Bone marrow (tissue), 2 donors: Measurements from ENCODE around the gene WASHC4.
"Not testable (repeated sequence)": the region's sequence is repeated elsewhere in the genome, so short reads cannot be mapped to it uniquely, and the experiment has no call there.

ENCODE experiments used
- DNase-seq, 2 donors: peaks; one replicate each; lab custom pipeline; 2025; lab: John Stamatoyannopoulos, UW

Gene WASHC4

GRCh38 chr12:105164068-105164467 lies 56.5 kb downstream of the WASHC4 start:
- DNase-seq = no peak

GRCh38 chr12:105166736-105167135 lies 59.2 kb downstream of the WASHC4 start:
- DNase-seq = no peak

GRCh38 chr12:105167346-105167745 lies 59.8 kb downstream of the WASHC4 start:
- DNase-seq = no peak

- DNase-seq = no peak
Measured at GRCh38 chr12:105168006-105168405, 60.5 kb downstream of the WASHC4 start.

GRCh38 chr12:105170139-105170538 lies 62.6 kb downstream of the WASHC4 start:
- DNase-seq = no peak

- no peak for DNase-seq
Measured at GRCh38 chr12:105171691-105172436, 64.3 kb downstream of the WASHC4 start.

GRCh38 chr12:105175397-105175990 lies 68.0 kb downstream of the WASHC4 start:
- DNase-seq = no peak

GRCh38 chr12:105177208-105177607 lies 69.7 kb downstream of the WASHC4 start:
- DNase-seq = no peak

- DNase-seq = not testable (repeated sequence)
Measured at GRCh38 chr12:105179114-105179513, 71.6 kb downstream of the WASHC4 start.

- DNase-seq = not testable (repeated sequence)
Measured at GRCh38 chr12:105183406-105183805, 75.9 kb downstream of the WASHC4 start.

GRCh38 chr12:105183976-105184375 lies 76.4 kb downstream of the WASHC4 start:
- DNase-seq = not testable (repeated sequence)

GRCh38 chr12:105189293-105189692 lies 81.8 kb downstream of the WASHC4 start:
- DNase-seq = no peak

- DNase-seq = no peak
Measured at GRCh38 chr12:105190530-105190929, 83.0 kb downstream of the WASHC4 start.

- DNase-seq = no peak
Measured at GRCh38 chr12:105192624-105193225, 85.2 kb downstream of the WASHC4 start.

GRCh38 chr12:105194947-105195346 lies 87.4 kb downstream of the WASHC4 start:
- DNase-seq = no peak

- no peak for DNase-seq
Measured at GRCh38 chr12:105196090-105196489, 88.6 kb downstream of the WASHC4 start.

- DNase-seq = no peak
Measured at GRCh38 chr12:105198961-105199360, 91.4 kb downstream of the WASHC4 start.

- no peak for DNase-seq
Measured at GRCh38 chr12:105200385-105200784, 92.9 kb downstream of the WASHC4 start.

GRCh38 chr12:105201299-105201698 lies 93.8 kb downstream of the WASHC4 start:
- no peak for DNase-seq

- no peak for DNase-seq
Measured at GRCh38 chr12:105202202-105202601, 94.7 kb downstream of the WASHC4 start.

GRCh38 chr12:105204127-105204526 lies 96.6 kb downstream of the WASHC4 start:
- DNase-seq = no peak

GRCh38 chr12:105204916-105205315 lies 97.4 kb downstream of the WASHC4 start:
- DNase-seq = no peak

GRCh38 chr12:105205322-105206048 lies 98.0 kb downstream of the WASHC4 start:
- no peak for DNase-seq
